ENCODE results near the gene ABCA4.

DNA sequence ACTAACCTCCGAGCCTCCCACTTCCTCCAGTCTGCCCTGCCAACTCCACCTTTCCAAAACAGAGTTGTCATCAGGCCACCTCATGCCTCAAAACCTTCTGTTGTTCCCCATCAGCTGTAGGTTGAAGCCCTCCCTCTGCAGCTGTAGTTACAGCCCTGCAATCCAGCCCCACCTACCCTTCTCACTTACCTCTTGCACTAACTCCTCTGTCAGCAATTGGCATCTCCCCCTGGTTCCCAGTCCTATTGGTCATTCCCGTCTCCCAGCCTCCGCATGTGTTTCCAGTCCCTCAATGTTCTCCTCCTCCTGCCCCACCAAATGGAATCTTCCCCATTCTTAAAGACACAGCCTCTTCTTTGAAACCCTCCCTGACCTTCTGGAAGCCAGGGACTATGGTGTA lies 111.6 kb downstream of the ABCA4 start:
- TF ChIP-seq, protein P1, sequence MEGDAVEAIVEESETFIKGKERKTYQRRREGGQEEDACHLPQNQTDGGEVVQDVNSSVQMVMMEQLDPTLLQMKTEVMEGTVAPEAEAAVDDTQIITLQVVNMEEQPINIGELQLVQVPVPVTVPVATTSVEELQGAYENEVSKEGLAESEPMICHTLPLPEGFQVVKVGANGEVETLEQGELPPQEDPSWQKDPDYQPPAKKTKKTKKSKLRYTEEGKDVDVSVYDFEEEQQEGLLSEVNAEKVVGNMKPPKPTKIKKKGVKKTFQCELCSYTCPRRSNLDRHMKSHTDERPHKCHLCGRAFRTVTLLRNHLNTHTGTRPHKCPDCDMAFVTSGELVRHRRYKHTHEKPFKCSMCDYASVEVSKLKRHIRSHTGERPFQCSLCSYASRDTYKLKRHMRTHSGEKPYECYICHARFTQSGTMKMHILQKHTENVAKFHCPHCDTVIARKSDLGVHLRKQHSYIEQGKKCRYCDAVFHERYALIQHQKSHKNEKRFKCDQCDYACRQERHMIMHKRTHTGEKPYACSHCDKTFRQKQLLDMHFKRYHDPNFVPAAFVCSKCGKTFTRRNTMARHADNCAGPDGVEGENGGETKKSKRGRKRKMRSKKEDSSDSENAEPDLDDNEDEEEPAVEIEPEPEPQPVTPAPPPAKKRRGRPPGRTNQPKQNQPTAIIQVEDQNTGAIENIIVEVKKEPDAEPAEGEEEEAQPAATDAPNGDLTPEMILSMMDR (IDR thresholded peaks at IDR 0.05; ENCODE audit: poor library complexity), result no peak
- no peak for TF ChIP-seq EZH2phosphoT487 (IDR thresholded peaks at IDR 0.05; ENCODE audit: low read depth, severe bottlenecking, unreplicated experiment)
